ENCODE data around the gene SBF1. TPM values are rescaled to one million over a fixed set of nuclear protein-coding genes. Genes with fewer than 3 reads are reported as not detected.

Gene SBF1
- total RNA-seq, 1 donor from 2014 or later: 37.3 TPM

- H3K9me3 ChIP-seq: no peaks in the 10 kb centered on the region
- DNase-seq (ENCODE audit: extremely low spot score in 2 of 2): no peak
- no peak overlapping the region for H3K4me3 ChIP-seq
- H3K27ac ChIP-seq: no peak overlapping the region
- peaks cover 0 to 52% of the 10 kb centered on the region in 2 donors for H3K36me3 ChIP-seq
- H3K27me3 ChIP-seq: no peaks in the 10 kb centered on the region
- H3K4me1 ChIP-seq: peaks cover 52% of the 10 kb centered on the region
- TF ChIP-seq POLR2A (IDR thresholded peaks at IDR 0.05) (no peak), CTCF (IDR thresholded peaks at IDR 0.05) (no peak), POLR2AphosphoS5 (IDR thresholded peaks at IDR 0.05; ENCODE audit: insufficient read depth in 1 of 2, low read depth in 1 of 2) (no peak)
- intact Hi-C loops (cut with DNase I): no loop called here
These were observed 6.9 kb downstream of the SBF1 start for GRCh38 chr22:50467773-50468440.

DNA sequence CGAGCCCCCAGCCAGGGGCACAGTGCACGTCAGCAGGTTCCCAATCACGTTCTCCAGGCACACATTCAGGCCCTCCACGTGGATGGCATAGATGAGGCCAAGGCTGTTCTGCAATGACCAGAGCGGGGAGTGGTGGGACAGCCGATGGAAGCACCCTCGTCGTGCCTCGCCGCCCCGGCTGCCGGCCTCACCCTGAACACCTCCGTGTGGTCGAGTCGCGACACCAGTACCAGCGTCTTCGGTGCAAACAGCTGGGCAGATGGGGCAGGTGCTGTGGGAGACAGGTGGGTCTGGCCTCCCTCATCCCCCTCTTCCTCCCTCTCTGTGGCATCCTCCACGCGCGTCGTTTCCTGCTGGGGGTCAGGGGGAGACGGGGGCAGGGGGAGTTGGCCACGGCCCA, 7.5 kb downstream of the SBF1 start:
- no peak for TF ChIP-seq POLR2A (IDR thresholded peaks at IDR 0.05)
- no peak for TF ChIP-seq POLR2AphosphoS5 (IDR thresholded peaks at IDR 0.05; ENCODE audit: insufficient read depth in 1 of 2, low read depth in 1 of 2)
- TF ChIP-seq CTCF (IDR thresholded peaks at IDR 0.05): no peak
- Histone ChIP-seq H3K9me3 (no peaks in the 10 kb centered on the region), H3K4me1 (peaks cover 46% of the 10 kb centered on the region), H3K27ac (no peak overlapping the region), H3K27me3 (no peaks in the 10 kb centered on the region), H3K4me3 (no peak overlapping the region), H3K36me3 (peaks cover 0 to 57% of the 10 kb centered on the region in 2 donors)
- intact Hi-C loops (cut with DNase I): no loop called here
- no peak for DNase-seq (ENCODE audit: extremely low spot score in 2 of 2)

- intact Hi-C loops (cut with DNase I): no loop called here
- H3K27ac ChIP-seq: no peak overlapping the region
- no peak for DNase-seq (ENCODE audit: extremely low spot score in 2 of 2)
- H3K36me3 ChIP-seq: peaks cover 0 to 78% of the 10 kb centered on the region in 2 donors
- peaks cover 26% of the 10 kb centered on the region for H3K4me1 ChIP-seq
- no peaks in the 10 kb centered on the region for H3K9me3 ChIP-seq
- no peaks in the 10 kb centered on the region for H3K27me3 ChIP-seq
- no peak for TF ChIP-seq CTCF (IDR thresholded peaks at IDR 0.05)
- no peak for TF ChIP-seq POLR2AphosphoS5 (IDR thresholded peaks at IDR 0.05; ENCODE audit: insufficient read depth in 1 of 2, low read depth in 1 of 2)
- no peak for TF ChIP-seq POLR2A (IDR thresholded peaks at IDR 0.05)
- no peak overlapping the region for H3K4me3 ChIP-seq
These were observed 9.5 kb downstream of the SBF1 start for GRCh38 chr22:50465066-50465930.

DNA sequence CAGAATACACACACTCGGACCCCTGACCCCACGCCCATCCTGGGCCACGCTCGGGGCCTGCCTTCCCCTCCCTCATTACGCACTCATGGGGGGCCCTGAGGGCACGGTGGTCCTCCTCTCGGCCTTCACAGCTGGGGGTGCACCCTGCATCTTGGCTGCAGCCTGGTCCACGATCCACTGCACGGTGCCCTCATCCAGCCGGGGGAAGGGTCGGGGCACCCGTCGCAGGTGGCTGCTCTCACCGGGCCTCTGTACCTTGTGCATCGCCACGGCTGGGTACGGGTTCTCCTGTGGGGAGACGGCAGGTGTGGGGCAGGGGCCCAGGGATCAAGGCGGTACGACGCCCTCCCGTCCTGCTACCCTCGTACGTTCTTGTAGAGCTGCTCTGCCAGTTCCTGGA, 10.4 kb downstream of the SBF1 start:
- Histone ChIP-seq H3K4me1 (peaks cover 17% of the 10 kb centered on the region), H3K36me3 (peaks cover 0 to 86% of the 10 kb centered on the region in 2 donors), H3K27me3 (no peaks in the 10 kb centered on the region), H3K9me3 (no peaks in the 10 kb centered on the region), H3K4me3 (no peak overlapping the region), H3K27ac (no peak overlapping the region)
- TF ChIP-seq POLR2AphosphoS5 (IDR thresholded peaks at IDR 0.05; ENCODE audit: insufficient read depth in 1 of 2, low read depth in 1 of 2) (no peak), CTCF (IDR thresholded peaks at IDR 0.05) (no peak), POLR2A (IDR thresholded peaks at IDR 0.05) (no peak)
- intact Hi-C loops (cut with DNase I): no loop called here
- no peak for DNase-seq (ENCODE audit: extremely low spot score in 2 of 2)

Measured in vagina (tissue), 2 donors.